Frontal cortex (tissue), 4 donors: ENCODE results near the gene HOXA7. TPM values are rescaled to one million over a fixed set of nuclear protein-coding genes. Genes with fewer than 3 reads are reported as not detected.

Experiments
- DNase-seq, 2 donors: peaks; one replicate each; pipeline ENCODE4 v3.0.0; 2012; ENCODE audit warnings: low spot score in 2 of 2
- FAIRE-seq: peaks from 2 replicates; lab custom pipeline; 2012; peaks lifted over from hg19 to GRCh38; lab: Jason Lieb, UNC
- total RNA-seq: library from RNA; depleted of rRNA; stranded (reverse); fragments of >200 nt; gene quantifications from one replicate; pipeline ENCODE4 v1.2.3, GENCODE V29; 2014
- donor health status: control.
- donor health status: control.
- donor health status: control.

Gene HOXA7
- total RNA-seq, 1 donor from 2014 or later = not detected

DNA sequence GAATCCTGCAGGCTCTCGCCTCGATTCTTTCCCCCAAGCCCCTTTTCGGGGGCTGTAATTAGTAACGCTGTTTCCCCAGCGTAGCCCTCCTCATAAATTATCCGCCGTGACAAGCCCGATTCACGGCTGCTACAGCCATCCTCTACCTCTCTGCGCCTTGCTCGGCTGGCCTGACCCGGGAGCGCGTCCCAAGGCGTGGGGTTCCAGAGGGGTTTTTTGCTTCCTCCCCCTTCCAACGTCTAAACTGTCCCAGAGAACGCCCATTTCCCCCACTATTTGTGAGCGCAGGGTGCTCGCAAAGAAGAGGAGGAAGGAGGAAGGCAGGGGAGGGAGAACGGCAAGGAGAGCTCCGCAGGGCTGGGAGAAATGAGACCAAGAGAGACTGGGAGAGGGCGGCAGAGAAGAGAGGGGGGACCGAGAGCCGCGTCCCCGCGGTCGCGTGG lies 13.9 kb downstream of the HOXA7 start:
- no peak for FAIRE-seq

DNA sequence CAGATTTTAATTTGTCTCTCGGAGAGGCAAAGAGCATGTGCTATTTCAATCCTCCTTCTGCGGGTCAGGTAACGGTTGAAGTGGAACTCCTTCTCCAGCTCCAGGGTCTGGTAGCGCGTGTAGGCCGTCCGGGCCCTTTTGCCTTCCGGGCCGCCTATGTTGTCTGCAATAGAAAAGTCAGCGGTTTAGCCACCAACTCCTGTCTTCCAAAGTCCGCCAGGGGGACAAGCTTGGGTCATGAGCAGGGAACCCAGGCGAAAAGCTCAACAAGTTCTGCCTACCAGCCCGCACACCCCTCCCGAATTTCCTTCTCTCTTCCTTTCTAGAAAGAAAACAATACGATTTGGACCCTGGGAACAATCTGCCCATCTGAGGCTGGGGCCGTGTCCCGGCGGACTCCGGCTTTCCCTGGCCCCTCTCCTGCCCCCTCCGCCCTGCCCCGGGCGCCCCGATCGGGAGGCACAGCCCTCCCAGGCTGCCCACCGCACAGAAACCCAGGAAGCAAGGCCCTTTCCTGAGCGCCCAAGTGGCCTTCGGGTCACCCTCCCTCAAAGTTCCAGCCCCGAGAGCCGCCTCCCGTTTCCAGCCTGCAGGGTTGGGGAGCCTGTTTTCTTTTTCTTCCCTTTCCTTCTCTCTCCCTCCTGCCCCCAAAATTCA lies 14.4 kb downstream of the HOXA7 start:
- DNase-seq (peak in 1 of 2 donors; percentile 42), FAIRE-seq (no peak)

More for the DNA sequence above, 13.9 kb downstream of the HOXA7 start:
- DNase-seq = no peak

DNA sequence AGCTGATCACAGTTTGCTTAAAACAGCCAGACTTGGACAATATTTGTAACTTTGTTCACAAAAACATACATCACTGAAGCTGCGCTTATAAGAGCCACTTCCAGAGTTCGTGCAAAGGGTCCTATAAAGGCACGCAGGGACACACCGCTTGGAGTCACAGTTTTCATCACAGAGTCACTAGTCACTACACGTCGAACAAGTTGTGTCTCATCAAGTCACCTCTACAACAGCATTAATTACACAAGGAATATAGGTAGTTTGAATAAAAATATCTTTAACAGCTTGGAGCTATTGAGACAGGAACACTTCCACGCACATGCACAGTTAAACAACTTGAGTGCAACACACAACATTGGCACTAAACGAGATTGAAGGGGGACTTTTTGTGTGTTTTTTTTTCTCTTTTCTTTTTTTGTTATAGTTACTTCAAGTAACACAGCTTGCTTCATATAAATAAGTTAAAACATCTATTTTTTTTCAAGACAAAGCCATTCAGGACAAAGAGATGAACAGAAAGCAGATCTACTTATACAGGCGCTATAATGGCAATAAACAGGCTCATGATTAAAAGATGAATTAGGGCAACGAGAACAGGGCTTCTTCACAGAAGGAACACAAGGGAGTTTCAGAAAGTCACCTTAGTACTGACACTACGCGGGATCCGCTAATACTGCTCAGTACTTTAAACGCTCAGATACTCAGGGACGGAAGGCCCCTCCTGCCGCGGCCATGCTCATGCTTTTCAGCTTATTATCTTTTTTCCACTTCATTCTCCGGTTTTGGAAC lies 15.1 kb downstream of the HOXA7 start:
- FAIRE-seq (no peak), DNase-seq (no peak)

DNA sequence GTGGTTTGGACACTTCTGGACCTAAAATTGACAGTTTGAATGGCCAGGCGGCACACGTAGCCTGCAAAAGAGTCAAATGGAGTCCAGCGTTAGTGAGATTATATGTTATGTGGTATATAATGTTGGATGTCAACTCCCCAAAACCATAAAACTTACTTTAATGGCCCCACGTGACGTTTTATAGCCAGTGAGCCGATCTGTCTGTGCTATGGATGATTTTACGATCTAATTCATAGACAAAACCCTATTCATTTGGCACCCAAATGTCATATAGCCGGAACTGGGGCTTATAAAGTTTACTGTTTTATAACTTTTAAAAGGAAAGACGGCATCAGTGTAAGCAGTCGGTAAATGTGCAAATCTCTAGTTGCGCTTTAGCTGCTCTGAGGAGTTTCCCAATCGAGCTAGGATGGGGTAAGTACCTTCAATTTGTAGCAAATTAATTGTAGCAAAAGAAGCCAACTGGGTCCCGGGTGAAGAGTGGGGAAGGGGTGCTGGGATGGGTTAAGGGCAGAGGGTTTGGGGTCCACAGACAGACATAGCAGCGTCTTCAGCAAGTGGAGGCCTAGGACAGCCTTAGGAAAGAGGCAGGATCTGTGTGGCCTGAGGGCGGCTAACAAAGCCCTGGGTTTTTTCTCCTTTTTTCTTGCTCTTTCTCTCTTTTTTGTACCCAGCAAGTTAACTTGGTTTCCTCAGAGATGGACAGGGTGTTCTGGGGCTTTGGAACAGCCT lies 16.2 kb downstream of the HOXA7 start:
- DNase-seq = no peak
- no peak for FAIRE-seq

DNA sequence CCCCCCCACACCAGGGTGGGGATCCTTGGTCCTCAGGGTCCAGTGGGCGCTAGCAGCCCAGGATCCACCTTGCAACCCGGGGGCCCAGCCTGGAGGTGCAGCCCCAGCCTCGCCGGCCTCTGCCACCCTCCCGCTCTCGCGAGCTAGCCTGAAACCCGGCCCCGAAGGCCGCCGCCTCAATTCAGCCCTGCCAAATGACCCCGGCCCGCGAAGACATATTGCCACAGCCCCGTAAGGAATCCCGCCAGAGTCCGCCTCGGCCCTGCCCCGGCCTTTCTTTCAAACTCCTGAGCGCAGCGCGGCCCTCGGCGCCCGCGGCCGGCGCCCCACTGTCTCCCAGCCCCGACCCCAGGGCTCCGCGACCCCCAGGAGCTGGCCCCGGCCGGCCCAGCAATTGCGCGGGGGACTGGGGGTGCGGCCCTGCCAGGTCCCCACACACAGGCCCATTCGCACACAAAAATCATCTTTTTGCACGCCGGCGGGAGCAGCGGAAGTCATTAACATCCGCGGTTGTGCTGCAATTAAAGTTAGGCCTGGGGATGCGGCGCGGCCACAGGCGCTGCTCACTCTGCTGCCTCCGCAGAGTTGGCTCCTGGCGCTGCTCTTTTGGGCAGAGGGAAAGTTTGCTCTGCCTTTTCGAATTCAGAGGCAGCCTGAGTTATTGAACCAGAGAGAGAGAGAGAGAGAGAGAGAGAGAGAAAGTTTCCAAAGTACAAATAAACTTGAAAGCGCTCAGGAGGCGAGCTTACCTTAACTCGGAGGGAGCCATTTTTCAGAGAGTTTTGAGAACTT lies 16.9 kb downstream of the HOXA7 start:
- no peak for FAIRE-seq
- DNase-seq = no peak

DNA sequence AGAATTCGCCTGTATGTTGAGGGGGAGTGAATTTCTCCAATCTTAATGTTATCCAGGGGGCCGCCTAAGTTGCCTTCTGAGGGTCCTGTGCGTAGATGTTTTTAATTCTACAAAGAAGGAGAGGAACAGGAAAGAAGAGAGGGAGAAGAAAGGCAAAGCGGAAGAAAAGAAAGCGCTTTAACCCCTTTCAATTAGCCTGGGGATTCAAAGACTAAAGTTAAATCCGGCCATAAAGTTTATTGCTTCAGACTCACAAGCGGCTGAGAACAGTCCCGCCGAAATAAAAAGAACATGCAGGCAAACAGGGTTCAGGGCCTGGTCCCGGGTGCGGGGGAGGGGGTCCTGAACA lies 17.5 kb downstream of the HOXA7 start:
- no peak for DNase-seq
- FAIRE-seq = no peak

DNA sequence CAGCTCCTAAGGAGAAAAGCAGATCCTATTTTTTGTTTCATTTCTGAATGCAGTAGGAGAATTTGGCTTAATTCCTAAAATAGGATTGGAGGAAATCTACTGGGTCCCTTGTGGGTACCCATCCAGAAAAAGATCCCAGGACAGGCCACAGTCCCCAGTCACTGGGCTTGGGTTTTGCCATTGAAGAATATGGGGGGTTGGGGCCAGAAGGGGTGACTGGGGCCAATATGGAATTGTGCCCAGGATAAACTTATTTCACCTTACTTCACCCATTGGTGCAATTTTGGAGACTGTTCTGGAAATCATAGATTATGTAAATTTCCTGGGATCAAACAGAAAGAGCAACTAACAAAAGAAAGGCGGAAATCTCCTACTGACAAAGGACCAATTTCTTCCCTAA lies 18.0 kb downstream of the HOXA7 start:
- FAIRE-seq (no peak), DNase-seq (no peak)

DNA sequence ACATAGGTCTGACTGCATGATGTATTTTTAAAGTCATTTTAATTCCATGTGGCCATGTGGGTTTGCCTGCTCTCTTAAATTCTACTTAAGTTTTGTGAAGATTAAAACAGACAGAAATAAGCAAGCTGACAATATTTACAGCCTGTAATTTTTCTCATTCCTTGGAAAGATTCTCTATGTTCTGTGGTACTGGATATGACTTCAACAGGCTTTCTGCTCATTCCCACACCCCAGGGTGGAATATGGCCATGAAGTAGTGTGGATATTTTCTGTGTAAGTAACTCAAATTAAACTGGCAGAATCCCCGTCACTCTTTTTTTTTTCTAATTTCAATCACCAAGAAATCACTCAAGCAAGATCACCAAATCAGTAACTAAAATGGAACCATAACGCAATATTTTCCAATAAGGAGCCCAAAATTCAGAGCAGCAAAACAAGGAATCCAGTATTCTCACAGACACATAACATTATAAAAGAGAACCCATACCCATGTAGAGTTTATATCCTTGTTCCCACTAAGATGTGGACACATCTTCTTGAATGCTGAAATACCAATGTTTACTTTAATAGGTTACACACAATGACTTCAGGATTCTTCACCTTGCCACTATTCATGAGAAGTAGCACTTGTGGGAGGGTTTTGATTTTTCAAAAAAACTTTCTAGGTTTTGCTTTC lies 18.7 kb downstream of the HOXA7 start:
- no peak for FAIRE-seq

DNA sequence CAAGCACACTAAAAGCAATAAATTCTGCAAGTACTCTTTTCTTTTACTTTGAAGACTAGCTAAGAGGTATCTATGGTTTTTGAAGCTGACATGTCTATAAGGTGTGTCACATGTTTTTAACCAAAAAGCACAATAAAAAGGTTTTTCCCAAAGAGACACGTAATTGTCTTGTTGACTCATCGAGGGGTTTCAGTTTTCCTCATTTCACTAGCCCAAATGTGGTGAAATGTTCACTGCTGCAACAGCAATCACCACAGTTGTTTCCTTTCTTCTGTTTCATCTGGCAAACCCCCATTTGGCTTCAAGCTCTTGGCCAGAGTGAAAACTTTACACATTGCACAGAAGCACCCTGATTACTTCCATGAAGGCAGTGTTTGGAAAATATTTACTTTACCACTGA lies 22.1 kb downstream of the HOXA7 start:
- FAIRE-seq (no peak), DNase-seq (no peak)

More for the DNA sequence above, 18.7 kb downstream of the HOXA7 start:
- DNase-seq = no peak

DNA sequence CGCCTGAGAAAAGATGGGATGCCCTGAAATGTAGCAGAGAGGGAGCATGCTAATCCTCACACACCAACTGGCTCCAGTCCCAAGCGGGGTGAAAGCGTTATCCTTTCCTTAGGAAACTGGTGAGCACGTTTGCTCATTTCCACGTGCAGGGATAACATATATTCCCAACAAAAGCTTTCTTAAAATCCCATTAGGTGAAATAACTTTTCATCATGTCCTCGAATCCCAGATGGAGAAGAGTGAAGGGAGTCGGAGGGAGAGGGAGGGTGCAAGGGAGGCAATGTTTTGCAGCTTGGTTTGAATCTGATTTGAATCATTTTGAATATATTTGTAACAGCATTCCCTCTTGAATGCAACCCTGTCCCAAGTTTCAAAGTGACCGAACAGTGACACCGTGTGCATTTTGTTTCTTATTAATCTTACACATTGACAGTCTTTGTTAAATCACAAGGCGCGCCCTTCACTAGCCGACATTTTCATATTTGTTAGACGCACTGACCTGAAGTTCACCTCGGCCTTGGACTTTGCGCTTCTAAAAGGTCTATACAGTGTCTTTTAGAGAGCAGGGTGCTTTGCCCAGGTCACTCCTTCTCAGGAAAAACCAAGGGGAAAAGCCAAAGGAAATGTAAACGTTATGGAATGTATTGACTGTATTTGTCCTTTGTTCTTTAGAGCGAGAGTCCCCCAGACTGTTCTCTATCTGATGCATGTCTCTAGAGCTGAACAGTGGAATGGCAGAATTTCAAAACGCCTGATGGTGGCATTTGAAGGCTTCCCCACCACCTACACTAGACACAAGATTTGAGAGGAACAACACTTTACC lies 22.9 kb downstream of the HOXA7 start:
- FAIRE-seq (no peak), DNase-seq (no peak)

DNA sequence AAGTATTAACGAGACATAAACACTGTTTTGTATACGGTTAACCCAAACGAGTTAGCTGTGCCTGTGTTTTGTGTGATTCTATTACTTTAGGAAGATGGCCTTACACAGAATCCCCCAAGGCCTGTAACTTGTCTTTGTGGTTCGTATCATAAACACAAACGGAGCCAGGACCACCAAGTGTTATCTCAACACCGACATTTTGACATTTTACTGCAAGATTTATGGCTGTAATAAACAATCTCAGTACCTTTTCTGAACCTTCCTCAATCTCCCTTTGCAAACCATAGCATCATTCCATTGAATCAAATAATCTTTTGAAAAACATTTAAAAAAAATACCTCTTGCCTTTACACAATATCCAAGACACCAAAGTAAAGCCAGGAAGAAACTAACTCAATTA lies 23.5 kb downstream of the HOXA7 start:
- FAIRE-seq = no peak
- DNase-seq = no peak

DNA sequence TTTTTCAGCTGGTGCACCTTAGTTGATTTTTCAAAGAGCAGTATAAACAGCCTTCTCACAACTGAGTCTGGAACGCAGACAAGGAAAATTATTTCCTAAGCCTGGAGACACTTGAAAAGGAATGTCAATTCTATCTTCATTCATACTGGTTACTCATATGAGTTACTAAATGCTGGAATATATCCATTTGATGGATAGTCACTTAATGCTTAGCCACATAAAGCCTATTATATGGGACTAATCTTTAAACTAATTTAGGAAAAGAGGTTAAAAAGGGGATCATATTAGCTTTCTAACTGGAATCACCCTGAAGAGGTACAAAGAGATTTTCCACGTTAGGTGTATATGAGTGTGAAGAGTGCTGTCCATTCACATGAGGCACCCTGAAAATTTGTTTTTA lies 24.3 kb downstream of the HOXA7 start:
- FAIRE-seq = no peak
- DNase-seq = no peak

DNA sequence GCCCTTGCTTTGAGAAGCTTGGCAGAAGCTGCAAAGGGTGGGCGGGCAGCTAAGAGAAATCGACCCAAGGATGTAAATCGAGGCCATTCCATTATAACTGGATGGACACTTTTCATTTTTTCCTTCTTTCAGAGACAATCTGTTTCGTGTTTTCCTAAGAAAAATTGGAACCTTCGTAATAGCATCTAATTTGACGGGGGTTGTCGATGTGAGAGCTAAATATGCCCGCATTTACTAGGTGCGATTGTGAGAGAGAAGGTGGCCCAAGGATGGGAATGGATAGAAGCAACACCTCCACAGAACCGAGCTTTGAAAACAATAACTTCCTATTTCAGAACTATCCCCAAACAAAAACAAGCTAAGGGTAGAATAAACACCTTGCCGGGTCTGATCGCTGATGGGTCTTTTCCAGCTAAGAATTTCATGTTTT lies 25.1 kb downstream of the HOXA7 start:
- DNase-seq (no peak), FAIRE-seq (no peak)

DNA sequence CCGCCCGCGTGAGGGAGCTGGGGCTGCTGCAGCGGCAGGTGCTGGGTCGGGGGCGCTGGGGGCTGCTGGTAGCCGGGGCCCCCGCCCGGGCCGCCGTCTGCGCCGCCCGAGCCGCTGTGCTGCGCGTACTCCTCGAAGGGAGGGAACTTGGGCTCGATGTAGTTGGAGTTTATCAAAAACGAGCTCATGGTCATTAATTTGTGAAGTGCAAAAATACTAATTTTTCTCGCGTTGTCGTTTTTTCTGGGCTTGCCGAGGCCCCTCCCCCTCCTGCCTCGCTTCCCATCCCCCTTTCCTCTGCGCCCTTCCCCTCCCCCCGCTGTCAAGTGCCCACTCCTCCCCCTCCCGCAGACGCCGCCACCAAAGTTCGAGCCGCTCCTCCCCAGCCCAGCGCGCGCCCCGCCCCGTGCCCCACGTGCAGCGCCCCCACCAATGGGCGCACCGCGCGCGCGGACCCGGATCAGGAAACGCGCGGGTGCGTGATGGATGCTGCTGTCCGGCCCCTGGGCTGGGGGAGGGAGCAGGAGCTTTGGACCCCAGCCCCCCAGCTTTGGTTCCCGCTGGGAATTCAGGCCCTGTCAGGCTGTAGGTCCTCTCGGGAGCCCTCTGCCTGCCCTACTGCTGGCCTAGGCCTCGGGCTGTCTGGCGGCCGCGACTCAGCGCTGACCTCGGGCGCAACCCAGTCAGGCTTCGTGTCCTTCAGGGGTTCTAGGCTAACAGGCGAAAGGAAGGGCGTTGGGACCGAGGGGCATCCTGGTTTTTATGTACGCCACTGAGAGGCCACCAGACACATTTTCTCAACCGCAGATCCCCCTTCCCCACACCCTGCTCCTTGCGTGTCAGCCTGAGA lies 25.7 kb downstream of the HOXA7 start, which contains the start of gene HOXA4:
Gene HOXA4 (minus strand): TSS at position 218 of the 850 bp plus-strand sequence. CDS start 24 bp downstream, at position 194.
- DNase-seq (no peak), FAIRE-seq (no peak)

DNA sequence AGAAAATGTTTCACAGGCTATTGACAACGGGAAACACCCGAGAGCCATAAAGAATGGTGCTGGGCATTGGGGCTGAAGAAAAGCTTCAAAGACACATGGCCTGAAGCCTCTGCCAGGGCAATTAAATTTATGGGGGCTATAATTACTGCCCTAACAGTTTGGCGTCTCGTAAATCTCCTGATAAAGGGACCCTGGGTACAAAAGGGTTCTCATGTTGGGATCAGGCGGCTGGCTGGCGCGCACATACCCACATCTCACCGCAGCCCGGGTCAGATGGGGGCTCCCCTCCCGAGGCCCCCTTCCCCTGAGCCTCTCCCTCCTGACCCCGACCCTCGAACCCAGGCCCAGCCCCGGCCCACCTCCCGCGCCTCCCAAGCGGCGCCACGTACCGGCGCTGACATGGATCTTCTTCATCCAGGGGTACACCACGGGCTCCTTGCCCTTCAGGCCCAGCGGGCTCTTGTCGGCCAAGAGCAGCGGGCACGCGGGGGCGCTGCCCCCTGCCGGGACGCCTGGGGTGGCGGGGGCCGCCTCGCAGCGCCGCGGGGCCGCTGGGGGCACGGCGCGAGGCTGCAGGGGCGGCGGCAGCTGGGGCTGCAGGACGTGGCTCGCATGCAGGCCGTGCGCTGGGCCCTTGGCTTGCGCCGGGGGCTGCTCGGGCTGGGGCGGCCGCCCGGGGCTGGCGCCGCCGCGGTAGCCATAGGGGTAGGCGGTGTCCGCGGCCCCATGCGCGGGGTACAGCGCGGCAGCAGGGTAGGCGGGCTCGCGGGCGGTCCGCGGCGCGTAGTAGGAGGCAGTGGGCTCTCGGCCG lies 26.5 kb downstream of the HOXA7 start:
- FAIRE-seq = no peak
- no peak for DNase-seq

DNA sequence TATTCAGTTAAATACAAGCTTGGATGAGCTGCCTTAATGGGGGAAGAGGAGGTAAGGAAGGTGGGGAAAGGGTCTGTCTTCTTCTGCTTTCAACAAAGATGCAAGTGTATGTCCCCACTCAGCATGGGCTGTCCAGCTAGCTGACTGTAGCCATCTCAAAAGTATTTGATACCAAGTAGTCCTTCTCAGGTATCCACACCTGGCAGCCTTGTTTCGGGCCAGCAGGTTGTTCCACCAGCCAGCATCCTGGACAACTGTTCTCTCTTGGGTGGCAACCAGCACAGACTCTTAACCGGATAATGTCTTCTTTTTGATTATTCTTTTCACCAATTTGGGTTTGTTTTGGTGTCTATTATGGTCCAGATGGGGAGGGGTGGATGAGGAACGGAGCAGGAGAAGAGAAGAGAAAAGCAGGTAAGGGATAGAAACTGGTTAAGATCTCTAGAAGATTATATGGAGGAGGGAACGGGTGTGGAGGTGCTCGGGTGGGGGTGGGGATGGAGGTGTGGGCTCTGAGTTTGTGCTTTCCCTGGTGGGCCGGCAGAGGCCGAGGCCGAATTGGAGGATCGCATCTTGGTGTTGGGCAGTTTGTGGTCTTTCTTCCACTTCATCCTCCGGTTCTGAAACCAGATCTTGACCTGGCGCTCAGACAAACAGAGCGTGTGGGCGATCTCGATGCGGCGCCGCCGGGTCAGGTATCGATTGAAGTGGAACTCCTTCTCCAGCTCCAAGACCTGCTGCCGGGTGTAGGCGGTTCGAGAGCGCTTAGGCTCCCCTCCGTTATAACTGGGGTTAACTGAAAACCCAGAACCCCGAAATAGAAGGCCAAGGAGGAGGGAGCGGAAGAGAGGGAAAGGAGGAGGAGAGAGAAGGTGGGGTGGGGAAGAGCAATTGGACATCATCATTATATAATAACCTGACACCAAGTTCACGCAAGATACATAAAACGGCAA lies 27.4 kb downstream of the HOXA7 start:
- no peak for FAIRE-seq
- DNase-seq = no peak
